SH-SY5Y (cell line): ENCODE data around the gene DOK4.

Experiments
- GATA2 ChIP-seq: IDR thresholded peaks from 2 replicates; pipeline ENCODE4 v1.6.1; 2011; ENCODE audit warnings: mild to moderate bottlenecking, low read depth, low read length
- GATA3 ChIP-seq: IDR thresholded peaks from 2 replicates; pipeline ENCODE4 v1.6.1; 2011; ENCODE audit warnings: low read depth, mild to moderate bottlenecking, low read length, moderate library complexity

Gene DOK4

GRCh38 chr16:57485916-57486857 is at the start of gene DOK4:
DOK4 (minus strand) TSS chr16:57486493; CDS start chr16:57479507, 6,986 bp downstream.
- TF ChIP-seq GATA2 (no peak), GATA3 (no peak)

GRCh38 chr16:57535680-57536305 is 49.5 kb upstream of the DOK4 start:
- TF ChIP-seq GATA3 (no peak), GATA2 (no peak)

DNA sequence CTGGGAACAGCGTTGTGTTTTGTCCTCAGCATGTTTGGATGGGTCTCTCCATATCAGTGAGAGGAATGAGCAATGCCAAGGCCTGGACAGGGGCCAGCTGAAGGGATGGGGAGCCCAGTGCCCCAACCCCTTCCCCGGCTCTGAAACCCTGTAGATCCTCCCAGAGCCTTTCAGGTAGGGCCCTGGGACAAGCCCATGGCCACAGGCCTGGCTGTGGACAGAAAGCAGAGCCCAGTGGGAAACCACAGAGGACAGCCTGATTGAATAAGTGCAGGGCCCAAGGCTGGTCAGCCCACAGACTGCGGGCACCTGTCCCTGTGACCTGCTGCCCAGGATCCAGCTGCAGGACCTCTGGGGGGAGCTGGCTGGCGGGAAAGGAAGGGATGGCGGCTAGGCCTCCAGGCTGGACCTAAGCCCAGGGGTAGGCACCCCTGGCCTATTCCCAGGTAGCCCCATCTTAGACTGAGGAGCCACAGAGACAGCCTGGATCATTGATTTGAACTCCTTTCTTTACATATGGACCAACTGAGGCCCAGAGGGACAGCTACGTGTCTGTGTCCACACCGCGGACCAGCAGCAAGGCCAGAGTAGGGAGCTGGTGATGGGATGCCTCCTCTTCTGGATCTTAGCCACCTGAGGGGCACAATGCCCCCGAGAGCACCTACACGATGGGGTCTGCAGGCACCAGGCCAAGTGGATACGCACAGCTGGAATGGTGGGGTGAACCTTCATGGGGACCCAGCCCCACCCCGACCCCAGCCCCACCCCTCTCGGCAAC is 48.8 kb upstream of the DOK4 start:
- TF ChIP-seq GATA3: no peak
- TF ChIP-seq GATA2: no peak

GRCh38 chr16:57534337-57534880 is 48.1 kb upstream of the DOK4 start:
- TF ChIP-seq GATA3 (no peak), GATA2 (no peak)

DNA sequence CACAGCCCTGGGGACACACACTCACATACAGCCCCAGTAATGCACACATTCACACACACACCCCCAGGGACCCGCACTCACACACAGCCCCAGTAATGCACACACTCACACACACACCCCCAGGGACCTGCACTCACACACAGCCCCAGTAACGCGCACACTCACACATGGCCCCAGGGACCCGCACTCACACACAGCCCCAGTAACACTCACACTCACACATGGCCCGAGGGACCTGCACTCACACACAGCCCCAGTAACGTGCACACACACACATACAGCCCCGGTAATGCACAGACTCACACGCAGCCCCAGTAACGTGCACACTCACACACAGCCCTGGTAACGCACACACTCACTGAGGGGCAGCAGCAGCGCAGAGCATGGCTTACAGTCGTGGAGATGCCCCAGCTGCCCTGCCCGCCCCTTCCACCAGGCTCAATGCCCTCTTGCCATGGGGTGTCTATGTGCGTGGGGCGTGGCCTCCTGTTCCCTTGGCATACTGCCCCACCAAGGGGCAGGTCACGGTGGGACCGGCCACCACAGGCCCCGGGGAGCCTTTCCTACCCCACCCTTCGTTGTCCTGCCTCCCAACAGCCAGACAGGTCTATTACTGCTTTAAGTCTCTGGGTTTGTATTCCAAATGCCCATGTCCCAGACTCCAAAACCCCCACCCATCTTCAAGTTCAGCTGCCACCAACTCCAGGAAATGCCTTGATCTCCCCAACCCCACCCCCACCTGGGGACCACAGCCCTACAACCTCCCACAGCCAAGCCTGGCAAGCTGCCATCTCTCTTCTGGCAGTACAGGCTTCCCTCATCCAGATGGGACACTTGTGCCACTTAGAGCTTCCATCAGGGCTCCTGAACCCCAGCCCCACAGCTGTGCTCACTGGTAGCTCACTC is 47.4 kb upstream of the DOK4 start:
- TF ChIP-seq GATA2 (no peak), GATA3 (no peak)

DNA sequence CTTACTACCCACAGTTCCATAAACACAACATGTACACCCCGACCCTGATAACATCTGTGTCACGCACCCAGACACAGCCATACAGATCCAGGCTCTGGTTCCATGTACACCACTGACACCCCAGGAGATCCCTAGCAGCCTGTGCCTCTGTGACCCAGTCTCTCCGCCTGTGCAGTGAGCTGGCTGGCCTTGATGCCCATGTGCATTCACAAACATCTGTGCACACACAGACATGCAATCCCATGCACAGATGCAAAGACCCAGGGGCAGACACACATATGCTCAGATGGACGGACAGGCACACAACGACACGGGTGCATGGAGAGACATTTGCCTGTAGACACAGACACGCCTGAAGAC is 46.0 kb upstream of the DOK4 start:
- no peak for TF ChIP-seq GATA2
- no peak for TF ChIP-seq GATA3

DNA sequence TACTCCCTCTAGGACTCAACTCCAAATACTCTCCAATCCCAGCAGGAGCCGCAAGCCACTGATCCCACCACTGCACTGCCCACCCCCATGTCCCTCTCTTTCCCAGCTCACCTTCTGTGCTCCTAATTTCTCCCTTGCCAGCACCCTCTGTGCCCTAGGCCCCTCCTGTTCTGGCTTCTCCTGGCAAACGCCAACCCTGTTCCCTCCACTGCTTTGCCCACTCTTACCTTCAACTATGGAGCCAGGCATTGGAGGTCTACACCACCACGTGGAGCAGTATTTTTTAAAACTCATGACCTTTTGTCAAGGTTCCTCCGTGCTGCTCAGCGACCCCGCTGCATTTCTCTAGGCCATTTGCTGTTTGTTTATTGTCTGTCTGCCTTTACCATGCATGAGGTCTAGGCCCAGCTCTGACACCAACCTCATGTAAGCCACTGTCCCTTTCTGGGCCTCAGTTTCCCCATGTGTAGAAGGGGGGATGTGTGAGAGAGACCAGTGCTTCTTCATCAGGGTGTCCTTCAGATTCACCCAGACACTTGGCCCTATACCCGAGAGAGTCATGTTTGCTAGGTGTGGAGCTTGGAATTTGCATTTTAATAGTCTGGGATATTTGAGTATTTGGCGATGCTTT is 45.5 kb upstream of the DOK4 start:
- TF ChIP-seq GATA2: no peak

- no peak for TF ChIP-seq GATA2
- TF ChIP-seq GATA3: no peak
Observed at GRCh38 chr16:57531253-57531575, 44.9 kb upstream of the DOK4 start.

DNA sequence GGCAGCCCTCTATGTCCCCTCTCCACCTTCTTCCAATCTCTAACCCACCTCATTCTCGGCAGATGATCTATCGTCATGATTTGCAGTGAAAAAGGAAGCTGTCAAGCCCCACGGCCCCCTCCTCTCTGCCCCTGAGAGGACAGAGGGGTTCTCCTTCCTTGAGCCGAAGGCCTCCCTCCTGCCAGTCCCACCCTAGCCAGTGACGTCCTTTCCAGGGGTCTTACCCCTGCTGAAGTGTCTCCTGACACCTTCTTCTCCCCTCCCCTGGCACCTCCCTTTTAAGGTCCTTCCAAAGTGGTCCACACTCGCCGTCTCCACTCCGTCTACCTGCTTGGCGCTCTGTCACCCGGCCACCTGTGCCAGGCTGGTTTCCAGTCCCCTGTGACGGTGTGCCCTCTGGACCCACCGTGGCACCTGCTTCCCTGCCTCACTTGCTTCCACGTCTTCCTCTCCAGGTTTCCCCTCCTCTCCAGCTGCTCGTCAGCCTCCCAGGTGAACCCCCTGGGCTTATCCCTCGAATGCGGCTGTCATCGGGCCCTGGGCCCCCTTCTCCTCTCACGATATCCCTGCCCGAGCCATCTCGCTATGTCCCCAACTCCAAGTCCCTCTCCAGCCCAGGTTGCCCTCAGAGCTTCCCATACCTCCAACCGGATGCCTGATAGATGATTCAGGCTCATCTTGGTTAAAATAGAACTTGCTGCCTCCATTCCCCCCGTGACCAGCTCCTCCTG is 44.4 kb upstream of the DOK4 start:
- TF ChIP-seq GATA3 (no peak), GATA2 (no peak)

DNA sequence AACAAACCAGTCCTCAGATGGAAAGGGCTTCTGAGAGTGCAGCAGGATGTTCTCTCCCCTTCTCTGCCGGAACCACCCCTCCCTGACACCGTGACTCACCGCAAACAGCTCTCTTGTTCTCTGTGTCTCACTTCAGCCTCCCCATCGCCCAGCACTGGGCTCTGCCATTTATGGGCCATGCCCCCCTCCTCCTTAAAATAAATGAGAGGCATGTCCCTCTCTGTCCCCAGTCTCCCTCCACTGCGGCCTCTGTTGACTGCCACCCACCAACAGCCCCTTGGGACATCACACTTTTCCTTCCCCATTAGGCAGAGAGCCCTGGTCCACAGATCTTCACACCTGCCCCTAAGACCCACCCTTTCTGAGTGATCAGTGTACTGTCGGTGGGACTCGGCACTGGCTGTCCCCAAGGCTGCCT is 43.8 kb upstream of the DOK4 start:
- no peak for TF ChIP-seq GATA3
- TF ChIP-seq GATA2: no peak

DNA sequence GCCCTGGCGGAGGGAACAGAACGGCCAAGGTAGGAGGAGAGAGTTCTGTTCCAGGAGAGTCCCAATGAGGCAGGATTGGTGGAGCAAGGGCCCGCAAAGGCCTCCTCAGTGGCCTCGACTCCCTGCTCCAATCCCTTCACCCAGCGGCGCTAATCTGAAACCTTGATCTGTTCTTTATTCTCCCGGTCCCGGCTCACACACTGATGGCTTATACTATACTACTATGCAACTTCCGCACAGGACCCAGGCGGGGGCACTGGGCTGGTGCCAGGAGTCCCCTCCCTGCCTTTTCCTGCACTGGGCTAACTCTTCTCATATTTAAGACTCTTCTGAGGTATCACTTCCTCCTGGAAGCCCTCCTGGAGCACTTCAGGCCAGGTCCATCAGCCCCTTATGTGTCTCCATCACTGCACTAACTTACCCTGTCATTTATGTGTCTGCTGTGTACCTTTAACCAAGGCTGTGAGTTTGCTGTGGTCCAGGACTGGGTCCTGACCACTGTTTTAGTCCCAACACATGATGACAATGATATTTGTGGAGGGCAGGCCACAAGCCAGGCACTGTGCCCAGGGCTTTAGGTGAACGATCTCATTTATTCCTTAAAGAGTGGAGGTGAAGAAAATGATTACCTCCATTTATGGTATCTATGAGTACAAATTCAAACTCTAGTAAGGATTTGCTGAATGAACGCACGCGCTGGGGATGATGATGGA is 43.3 kb upstream of the DOK4 start:
- no peak for TF ChIP-seq GATA2
- TF ChIP-seq GATA3: no peak

- TF ChIP-seq GATA2 (no peak), GATA3 (no peak)
Observed at GRCh38 chr16:57528499-57529390, 42.5 kb upstream of the DOK4 start.
